ENCODE measurements around the gene NOVA2. TPM values are rescaled to one million over a fixed set of nuclear protein-coding genes. Genes with fewer than 3 reads are reported as not detected.

The NOVA2 gene
- total RNA-seq, 1 experiment from 2014 or later, result 2.5 TPM

DNA sequence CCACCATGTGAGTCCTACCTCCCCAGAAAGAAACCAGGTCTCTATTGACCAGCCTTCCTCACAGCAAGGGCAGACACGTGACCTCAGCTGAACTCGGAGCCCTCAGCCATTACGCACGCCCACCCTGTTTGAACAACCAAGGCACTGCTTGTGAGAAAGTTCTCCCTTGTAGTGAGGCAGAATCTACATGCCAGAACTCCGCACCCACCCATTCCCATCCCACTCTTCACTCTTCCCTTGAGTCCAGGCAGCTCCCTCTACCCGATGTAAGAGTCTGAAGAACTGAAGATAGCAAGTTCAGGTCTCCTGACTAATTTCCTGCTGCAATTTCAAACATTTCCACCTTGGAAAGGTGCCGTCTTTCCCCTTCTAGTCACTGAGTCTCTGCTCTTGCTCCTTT is 6.4 kb downstream of the NOVA2 start:
- POLR2A ChIA-PET, result no interaction called here
- CTCF ChIA-PET, result no interaction called here

DNA sequence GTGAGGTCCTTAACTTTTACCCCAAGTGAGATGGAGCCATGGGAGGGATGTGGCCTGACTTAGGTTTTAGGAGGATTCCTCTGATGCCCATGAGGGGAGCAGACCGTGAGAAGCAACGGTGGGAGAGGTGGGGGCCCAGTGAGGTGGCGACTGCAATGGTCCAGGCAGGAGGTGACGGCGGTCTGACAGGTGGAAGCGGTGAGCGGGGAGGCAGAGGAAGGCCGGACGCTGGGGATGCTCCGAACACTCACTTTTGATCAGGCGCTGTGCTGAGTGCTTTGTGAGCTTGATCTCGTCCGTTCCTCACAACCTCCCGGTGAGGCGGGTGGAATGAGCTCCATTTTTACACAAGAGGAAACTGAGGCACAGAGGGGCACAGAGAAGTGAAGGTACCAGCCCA is 11.6 kb downstream of the NOVA2 start:
- no peak overlapping the region for H2AFZ ChIP-seq (ENCODE audit: low read depth, low read length, poor library complexity, severe bottlenecking)
- ChIA-PET POLR2A (no interaction called here), RAD21 (ENCODE audit: low non-redundant PET in 1 of 2, low total read pairs in 2 of 2, uncharacterized antibody in 2 of 2, unreplicated experiment in 2 of 2) (no interaction called here), CTCF (no interaction called here)
- no peak for ATAC-seq
- no peak for DNase-seq (ENCODE audit: low read depth, low spot score)
- H3K27me3 ChIP-seq (ENCODE audit: insufficient read depth, low read length), result peaks cover 6% of the 10 kb centered on the region; the same call in 1 of the 2 replicates
- H3K9me3 ChIP-seq (ENCODE audit: control insufficient read depth in 1 of 2, insufficient read depth in 1 of 2, low read depth in 1 of 2, low read length in 2 of 2), result no peaks in the 10 kb centered on the region
- no peak overlapping the region for H3K4me3 ChIP-seq (replicated peaks in 1 of 2; ENCODE audit: low read depth in 1 of 2, low read length in 2 of 2)
- no peak for TF ChIP-seq YY1 (IDR thresholded peaks at IDR 0.05; ENCODE audit: extremely low read depth, insufficient replicate concordance, low read depth, low read length)
- H3K4me1 ChIP-seq (ENCODE audit: control insufficient read depth in 1 of 2, insufficient read depth in 2 of 2, low read length in 2 of 2), result no peaks in the 10 kb centered on the region
- intact Hi-C loops (cut with micrococcal nuclease), result no loop called here
- no peak overlapping the region for H3K4me2 ChIP-seq (ENCODE audit: low read length)
- no peak overlapping the region for H3K27ac ChIP-seq (ENCODE audit: low read depth, low read length)
- no peak overlapping the region for H3K9ac ChIP-seq (ENCODE audit: low read length)
- no peaks in the 10 kb centered on the region for H3K9me2 ChIP-seq (ENCODE audit: insufficient read depth)
- H3K36me3 ChIP-seq (ENCODE audit: control insufficient read depth in 1 of 2, insufficient read depth in 2 of 2, low read length in 2 of 2), result no peaks in the 10 kb centered on the region
- no peaks in the 10 kb centered on the region for H4K20me1 ChIP-seq (ENCODE audit: insufficient read depth)
- no TSS peak for BruUV-seq (replicated peaks)
- H3K79me2 ChIP-seq (ENCODE audit: insufficient read depth, low read length), result no peaks in the 10 kb centered on the region

More for the DNA sequence above, 6.4 kb downstream of the NOVA2 start:
- intact Hi-C loops (cut with micrococcal nuclease), result no loop called here
- no peaks in the 10 kb centered on the region for H3K9me2 ChIP-seq (ENCODE audit: insufficient read depth)
- H2AFZ ChIP-seq (ENCODE audit: low read depth, low read length, poor library complexity, severe bottlenecking), result no peak overlapping the region
- H3K4me3 ChIP-seq (replicated peaks in 1 of 2; ENCODE audit: low read depth in 1 of 2, low read length in 2 of 2), result no peak overlapping the region
- H3K9me3 ChIP-seq (ENCODE audit: control insufficient read depth in 1 of 2, insufficient read depth in 1 of 2, low read depth in 1 of 2, low read length in 2 of 2), result no peaks in the 10 kb centered on the region
- H3K27me3 ChIP-seq (ENCODE audit: insufficient read depth, low read length), result no peaks in the 10 kb centered on the region; the same call in 1 of the 2 replicates
- H3K4me2 ChIP-seq (ENCODE audit: low read length), result no peak overlapping the region
- DNase-seq (ENCODE audit: low read depth, low spot score) (no peak), ATAC-seq (no peak)
- H3K36me3 ChIP-seq (ENCODE audit: control insufficient read depth in 1 of 2, insufficient read depth in 2 of 2, low read length in 2 of 2), result no peaks in the 10 kb centered on the region
- H3K9ac ChIP-seq (ENCODE audit: low read length), result no peak overlapping the region
- peaks cover 0 to 4% of the 10 kb centered on the region in 2 experiments; a peak in 3 of 4 replicates for H3K4me1 ChIP-seq (ENCODE audit: control insufficient read depth in 1 of 2, insufficient read depth in 2 of 2, low read length in 2 of 2)
- no peak overlapping the region for H3K27ac ChIP-seq (ENCODE audit: low read depth, low read length)
- TF ChIP-seq EZH2phosphoT487 (IDR thresholded peaks at IDR 0.05; ENCODE audit: borderline replicate concordance), result no peak
- TF ChIP-seq SRF (IDR thresholded peaks at IDR 0.05; ENCODE audit: low read depth), result no peak
- no peak for TF ChIP-seq TCF7L2 (IDR thresholded peaks at IDR 0.05; ENCODE audit: borderline replicate concordance, extremely low read depth, insufficient read depth, insufficient read length)
- TF ChIP-seq, protein P1, sequence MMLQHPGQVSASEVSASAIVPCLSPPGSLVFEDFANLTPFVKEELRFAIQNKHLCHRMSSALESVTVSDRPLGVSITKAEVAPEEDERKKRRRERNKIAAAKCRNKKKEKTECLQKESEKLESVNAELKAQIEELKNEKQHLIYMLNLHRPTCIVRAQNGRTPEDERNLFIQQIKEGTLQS (IDR thresholded peaks at IDR 0.05), result no peak
- no peak for TF ChIP-seq ZNF274 (IDR thresholded peaks at IDR 0.05; ENCODE audit: low read depth, low read length)
- TF ChIP-seq POLR2AphosphoS5 (IDR thresholded peaks at IDR 0.05; ENCODE audit: low read depth, low read length), result no peak
- no peak for TF ChIP-seq EGR1 (IDR thresholded peaks at IDR 0.05; ENCODE audit: low read depth)
- no peak for TF ChIP-seq POLR2A (IDR thresholded peaks at IDR 0.05; ENCODE audit: borderline replicate concordance, extremely low read depth, insufficient read depth, insufficient read length)
- TF ChIP-seq FOSL1 (IDR thresholded peaks at IDR 0.05; ENCODE audit: low read depth), result no peak
- no peak for TF ChIP-seq RAD21 (IDR thresholded peaks at IDR 0.05; ENCODE audit: low read depth)
- no peak for TF ChIP-seq CBX3 (IDR thresholded peaks at IDR 0.05; ENCODE audit: low read depth)
- no peaks in the 10 kb centered on the region for H3K79me2 ChIP-seq (ENCODE audit: insufficient read depth, low read length)
- no peaks in the 10 kb centered on the region for H4K20me1 ChIP-seq (ENCODE audit: insufficient read depth)
- no TSS peak for BruUV-seq (replicated peaks)
- RAD21 ChIA-PET (ENCODE audit: low non-redundant PET in 1 of 2, low total read pairs in 2 of 2, uncharacterized antibody in 2 of 2, unreplicated experiment in 2 of 2), result no interaction called here
